Measurements from ENCODE around the gene CCDC142. TPM values are rescaled to one million over a fixed set of nuclear protein-coding genes. Genes with fewer than 3 reads are reported as not detected.

CCDC142 gene
- total and polyA plus RNA-seq, 4 donors: 5.5 to 25.5 (median 13.0) TPM

- no peak for ATAC-seq (ENCODE audit: insufficient read depth, low FRiP score)
- Histone ChIP-seq H3K9ac (ENCODE audit: insufficient read depth in 1 of 2, low read length in 2 of 2) (no peak overlapping the region), H3K36me3 (ENCODE audit: control insufficient read depth in 4 of 4, insufficient read depth in 4 of 4, low read length in 4 of 4) (peaks cover under 1 to 19% (median 12%) of the 10 kb centered on the region in 4 donors), H3K27ac (ENCODE audit: low read depth in 1 of 2, low read length in 1 of 2) (no peak overlapping the region), H3K27me3 (ENCODE audit: control insufficient read depth in 3 of 3, insufficient read depth in 3 of 3, low read length in 2 of 3) (peaks cover 0 to 61% (median 52%) of the 10 kb centered on the region in 3 donors), H3K4me1 (ENCODE audit: control insufficient read depth in 5 of 5, insufficient read depth in 5 of 5, low read length in 5 of 5) (peaks cover 0 to 22% (median 4%) of the 10 kb centered on the region in 5 donors), H3K4me3 (no peak overlapping the region), H3K9me3 (ENCODE audit: control insufficient read depth in 4 of 4, insufficient read depth in 3 of 4, low read length in 3 of 4) (peaks cover 0 to 2% (median 0%) of the 10 kb centered on the region in 4 donors)
- TF ChIP-seq CTCF (IDR thresholded peaks at IDR 0.05; ENCODE audit: control extremely low read depth, extremely low read depth): no peak
- 51 to 52% methylated on average over 19 of the region's 19 CpGs for WGBS, 2 donors
- DNase-seq: peak in 2 of 3 donors; percentile 12 to 27
Measured at GRCh38 chr2:74496997-74497776, 14.4 kb upstream of the CCDC142 start.

GRCh38 chr2:74495440-74495839 is 12.6 kb upstream of the CCDC142 start:
- H3K27me3 ChIP-seq (ENCODE audit: control insufficient read depth in 3 of 3, insufficient read depth in 3 of 3, low read length in 2 of 3): peaks cover 0 to 43% (median 35%) of the 10 kb centered on the region in 3 donors
- WGBS, 2 donors: 92 to 100% methylated on average over 1 of the region's 1 CpG
- no peak for TF ChIP-seq CTCF (IDR thresholded peaks at IDR 0.05; ENCODE audit: control extremely low read depth, extremely low read depth)

DNA sequence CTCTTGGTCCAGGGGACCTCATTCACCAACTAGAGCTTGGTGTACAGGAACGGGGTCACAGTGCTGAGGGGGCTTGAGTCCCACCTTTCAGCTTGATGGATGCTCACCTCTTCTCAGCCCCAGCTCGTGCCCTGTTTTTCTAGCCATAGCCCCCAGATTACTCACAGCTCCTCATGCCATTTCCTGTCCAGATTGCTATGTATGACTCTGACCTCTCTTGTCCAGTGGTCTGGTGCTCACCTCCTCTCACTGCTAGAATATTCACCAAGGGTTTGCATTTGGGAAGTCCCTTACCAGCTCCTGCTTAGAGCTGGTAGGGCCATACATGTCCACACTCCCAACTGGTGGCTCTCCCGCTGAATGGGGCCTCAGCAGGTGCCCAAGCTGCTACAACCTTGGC is 10.7 kb upstream of the CCDC142 start:
- H3K4me3 ChIP-seq: no peak overlapping the region
- no peak overlapping the region for H3K27ac ChIP-seq (ENCODE audit: low read depth in 1 of 2, low read length in 1 of 2)
- WGBS, 2 donors: 95 to 96% methylated on average over 3 of the region's 3 CpGs
- peaks cover 23 to 42% (median 34%) of the 10 kb centered on the region in 4 donors for H3K36me3 ChIP-seq (ENCODE audit: control insufficient read depth in 4 of 4, insufficient read depth in 4 of 4, low read length in 4 of 4)
- no peak for TF ChIP-seq CTCF (IDR thresholded peaks at IDR 0.05; ENCODE audit: control extremely low read depth, extremely low read depth)
- DNase-seq (no peak), ATAC-seq (ENCODE audit: insufficient read depth, low FRiP score) (no peak)
- H3K27me3 ChIP-seq (ENCODE audit: control insufficient read depth in 3 of 3, insufficient read depth in 3 of 3, low read length in 2 of 3): peaks cover 0 to 26% (median 19%) of the 10 kb centered on the region in 3 donors
- no peaks in the 10 kb centered on the region for H3K9me3 ChIP-seq (ENCODE audit: control insufficient read depth in 4 of 4, insufficient read depth in 3 of 4, low read length in 3 of 4)
- peaks cover 0 to 11% (median 4%) of the 10 kb centered on the region in 5 donors for H3K4me1 ChIP-seq (ENCODE audit: control insufficient read depth in 5 of 5, insufficient read depth in 5 of 5, low read length in 5 of 5)
- no peak overlapping the region for H3K9ac ChIP-seq (ENCODE audit: insufficient read depth in 1 of 2, low read length in 2 of 2)

More at GRCh38 chr2:74495440-74495839, 12.6 kb upstream of the CCDC142 start:
- H3K4me1 ChIP-seq (ENCODE audit: control insufficient read depth in 5 of 5, insufficient read depth in 5 of 5, low read length in 5 of 5): peaks cover 0 to 21% (median 4%) of the 10 kb centered on the region in 5 donors
- no peaks in the 10 kb centered on the region for H3K9me3 ChIP-seq (ENCODE audit: control insufficient read depth in 4 of 4, insufficient read depth in 3 of 4, low read length in 3 of 4)
- H3K36me3 ChIP-seq (ENCODE audit: control insufficient read depth in 4 of 4, insufficient read depth in 4 of 4, low read length in 4 of 4): peaks cover 16 to 36% (median 26%) of the 10 kb centered on the region in 4 donors
- H3K27ac ChIP-seq (ENCODE audit: low read depth in 1 of 2, low read length in 1 of 2): no peak overlapping the region
- no peak for ATAC-seq (ENCODE audit: insufficient read depth, low FRiP score)
- H3K9ac ChIP-seq (ENCODE audit: insufficient read depth in 1 of 2, low read length in 2 of 2): no peak overlapping the region
- no peak overlapping the region for H3K4me3 ChIP-seq
- DNase-seq: no peak

Measured in lung (tissue), 12 donors.